Cerebellar cortex (tissue), 1 donor: ENCODE results near the gene RXFP1.
A peak's percentile ranks its signal among the peaks of the same experiment; 100 is the strongest.

ENCODE experiments used
- DNase-seq: peaks from one replicate; pipeline ENCODE4 v3.0.0-alpha.2; 2015; ENCODE audit warnings: low spot score

Gene RXFP1

DNA sequence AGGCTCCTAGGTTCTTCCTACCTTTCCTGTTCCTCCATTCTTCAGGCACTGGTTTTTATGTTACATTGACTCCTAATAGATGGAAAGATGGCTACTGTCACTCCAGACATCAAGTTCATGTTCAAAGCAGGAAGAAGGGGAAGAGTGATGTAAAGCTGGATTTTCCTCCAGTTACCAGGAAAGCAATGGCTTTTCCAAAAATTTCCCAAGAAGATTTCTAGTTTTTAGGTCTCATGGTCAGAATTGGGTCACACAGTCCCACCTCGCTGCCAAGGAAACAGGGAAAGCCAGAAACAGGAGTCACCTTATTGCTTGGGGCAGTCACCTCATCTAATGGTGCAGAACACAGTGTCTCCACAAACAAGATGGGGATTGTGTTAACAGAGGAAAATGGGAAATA is 21.5 kb downstream of the RXFP1 start:
- DNase-seq, result no peak

DNA sequence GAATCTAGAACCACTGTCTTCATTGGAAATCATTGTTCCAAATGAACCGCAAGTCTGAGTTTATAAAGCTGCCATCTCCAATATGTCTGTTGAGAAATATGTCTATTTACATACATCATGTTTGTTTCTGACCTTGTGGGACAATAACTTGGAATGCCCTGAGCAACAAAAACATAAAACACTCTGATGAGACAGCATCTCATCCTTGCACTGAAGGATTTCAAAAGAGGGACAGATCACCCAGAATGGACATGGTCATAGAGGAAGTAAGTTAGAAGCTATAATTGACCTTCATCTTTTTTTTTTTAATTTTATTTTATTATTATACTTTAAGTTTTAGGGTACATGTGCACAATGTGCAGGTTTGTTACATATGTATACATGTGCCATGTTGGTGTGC is 22.5 kb downstream of the RXFP1 start:
- no peak for DNase-seq

DNA sequence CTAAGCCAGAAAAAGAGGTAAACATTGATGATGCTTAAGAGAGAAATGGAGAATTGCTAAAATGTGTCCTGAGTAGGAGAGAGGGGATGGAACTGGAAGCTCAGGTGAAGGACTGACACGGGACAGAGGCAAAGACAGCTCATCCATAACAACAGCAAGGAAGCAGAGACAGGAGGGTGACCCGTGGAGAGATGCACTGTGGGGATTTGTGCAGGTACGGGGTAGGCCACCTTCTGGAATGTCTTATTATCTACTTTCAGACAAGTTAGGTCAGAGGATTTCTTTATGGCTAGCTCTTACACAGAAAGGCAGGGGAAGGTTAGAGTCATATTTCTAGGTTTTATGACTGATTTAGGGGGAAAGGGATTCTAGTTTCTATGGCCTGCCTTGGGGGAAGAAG is 31.7 kb downstream of the RXFP1 start:
- DNase-seq, result no peak

DNA sequence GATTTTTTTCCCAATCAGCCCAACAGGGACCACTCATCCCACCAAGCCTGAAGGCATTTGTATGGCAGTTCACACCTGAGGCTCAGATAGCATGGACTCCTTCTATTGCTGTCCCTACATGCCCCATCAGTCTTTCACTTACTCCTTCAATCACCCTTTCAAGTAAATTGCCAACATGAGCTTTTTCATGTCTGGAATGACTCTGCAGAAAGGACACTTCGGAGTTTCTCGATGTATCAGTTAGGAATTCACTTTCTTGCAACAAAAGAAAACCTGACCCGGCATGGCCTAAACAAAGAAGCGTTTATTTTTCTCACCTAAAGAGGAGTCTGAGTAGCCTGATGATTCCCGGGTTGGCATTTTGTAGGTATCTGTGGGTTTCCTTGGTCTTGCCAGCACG is 38.6 kb downstream of the RXFP1 start:
- DNase-seq, result no peak

DNA sequence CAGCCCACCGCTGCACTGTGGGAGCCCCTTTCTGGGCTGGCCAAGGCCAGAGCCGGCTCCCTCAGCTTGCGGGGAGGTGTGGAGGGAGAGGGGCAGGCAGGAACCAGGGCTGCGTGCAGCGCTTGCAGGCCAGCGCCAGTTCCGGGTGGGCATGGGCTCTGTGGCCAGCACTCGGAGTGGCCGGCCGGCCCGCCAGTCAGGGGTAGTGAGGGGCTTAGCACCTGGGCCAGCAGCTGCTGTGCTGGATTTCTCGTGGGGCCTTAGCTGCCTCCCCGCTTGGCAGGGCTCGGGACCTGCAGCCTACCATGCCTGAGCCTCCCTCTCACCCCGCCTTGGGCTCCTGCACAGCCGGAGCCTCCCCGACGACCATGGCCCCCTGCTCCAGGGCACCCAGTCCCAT is 45.2 kb downstream of the RXFP1 start:
- no peak for DNase-seq

DNA sequence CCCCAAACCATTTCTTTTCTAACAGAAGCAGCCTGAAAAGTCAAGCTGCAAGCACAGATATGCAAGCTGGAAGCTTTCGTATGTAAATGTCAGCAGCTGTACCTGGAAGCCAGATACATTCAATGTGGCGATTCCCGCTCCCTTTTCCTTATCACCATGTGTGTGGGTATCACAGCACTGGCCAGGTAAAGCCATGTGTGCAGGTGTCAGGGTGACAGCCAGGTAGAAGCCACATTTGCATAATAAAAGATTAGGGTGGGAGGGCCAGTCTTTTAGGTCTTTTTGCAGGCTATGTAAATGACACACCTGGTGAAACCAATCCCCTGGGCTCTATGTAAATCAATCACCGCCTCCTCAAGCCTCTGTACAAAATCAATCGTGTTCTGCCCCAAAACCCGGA is 50.1 kb downstream of the RXFP1 start:
- no peak for DNase-seq

DNA sequence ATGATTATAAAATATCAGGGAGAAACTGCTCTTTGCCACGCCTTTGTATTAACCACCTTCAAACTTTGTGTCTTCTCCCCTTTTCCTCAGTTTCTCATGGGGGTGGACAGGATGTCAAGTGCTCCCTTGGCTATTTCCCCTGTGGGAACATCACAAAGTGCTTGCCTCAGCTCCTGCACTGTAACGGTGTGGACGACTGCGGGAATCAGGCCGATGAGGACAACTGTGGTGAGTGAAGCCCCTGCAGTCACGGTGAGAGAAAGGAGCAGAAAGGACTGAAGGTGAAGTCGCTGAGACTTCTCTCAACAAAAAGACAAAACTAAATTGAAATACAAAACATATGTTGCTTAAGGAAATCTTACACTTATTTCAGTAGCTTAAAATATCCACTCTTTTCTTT is 50.9 kb downstream of the RXFP1 start:
- no peak for DNase-seq

DNA sequence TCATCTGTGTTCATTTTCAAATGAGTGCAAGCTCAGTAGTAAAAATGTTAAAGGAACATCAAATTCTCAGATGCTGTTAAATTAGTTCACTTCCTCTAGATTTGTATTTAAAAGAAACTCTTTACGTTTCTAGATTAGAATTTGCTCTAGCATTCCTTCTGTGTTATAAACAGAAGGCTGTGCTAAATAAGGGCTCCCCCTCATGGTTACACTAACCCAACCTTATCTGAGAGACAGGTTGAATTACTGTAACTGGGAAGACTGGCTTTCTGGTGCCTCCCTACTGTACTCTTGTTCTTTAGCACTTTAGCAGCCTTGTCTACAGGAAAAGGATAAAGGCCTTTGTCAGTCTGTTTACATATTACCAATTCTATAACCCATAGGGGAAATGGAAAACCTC is 56.8 kb downstream of the RXFP1 start:
- peak; percentile 16 for DNase-seq

DNA sequence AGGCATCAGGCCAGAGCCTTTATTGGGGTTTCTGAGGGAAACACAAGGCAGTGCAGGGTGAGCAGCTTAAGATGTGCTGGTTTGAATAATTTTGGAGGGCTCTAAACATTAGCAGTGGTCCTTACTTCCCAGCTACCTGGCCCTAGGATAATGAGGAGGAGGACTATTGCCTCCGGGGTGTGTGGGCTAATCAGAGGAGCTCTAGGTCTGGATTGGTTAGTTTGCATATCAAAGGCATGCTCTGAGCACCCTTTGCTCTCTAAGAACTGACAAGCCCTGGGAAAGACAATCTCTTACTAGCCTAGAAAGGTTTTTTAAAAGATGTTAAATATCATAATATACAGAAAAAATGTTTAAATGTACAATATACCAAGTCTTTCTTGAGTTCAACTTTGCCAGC is 58.4 kb downstream of the RXFP1 start:
- no peak for DNase-seq

DNA sequence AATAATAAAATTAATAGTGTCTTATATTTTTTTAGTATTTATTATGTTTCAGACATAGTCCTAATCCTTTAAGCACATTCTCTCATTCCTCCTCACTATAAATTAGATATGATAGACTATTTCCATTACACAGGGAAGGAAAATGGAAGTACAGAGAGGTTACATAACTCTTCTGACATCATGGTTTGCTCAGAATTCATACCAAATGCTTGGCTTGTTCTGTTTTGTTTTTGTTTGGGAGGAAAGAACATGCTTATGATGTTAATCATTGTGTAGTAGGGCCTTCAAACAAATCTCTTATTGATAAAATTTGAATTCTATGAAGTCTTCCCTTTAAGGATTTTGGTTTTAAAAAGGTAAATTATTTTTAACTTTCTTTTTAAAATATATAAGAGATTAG is 59.5 kb downstream of the RXFP1 start:
- DNase-seq, result no peak

DNA sequence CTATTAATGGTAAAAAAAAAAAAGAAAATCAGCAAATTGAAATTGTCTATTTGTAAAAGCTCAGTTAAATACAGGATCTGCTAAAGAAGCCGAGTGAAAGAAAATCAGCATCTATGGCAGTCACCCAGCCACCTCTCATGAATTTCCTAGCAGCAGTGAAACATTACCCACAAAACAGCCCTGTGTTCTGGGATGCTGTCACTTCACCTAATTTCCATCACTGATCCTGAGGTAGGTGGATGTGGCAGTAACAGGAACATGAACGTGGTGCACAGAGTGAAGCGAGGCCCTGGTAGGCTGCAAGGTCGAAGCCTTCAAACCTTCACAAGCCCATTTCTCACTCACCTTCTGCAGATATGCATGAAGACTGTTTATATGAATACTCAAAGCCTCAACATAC is 65.2 kb downstream of the RXFP1 start:
- no peak for DNase-seq

DNA sequence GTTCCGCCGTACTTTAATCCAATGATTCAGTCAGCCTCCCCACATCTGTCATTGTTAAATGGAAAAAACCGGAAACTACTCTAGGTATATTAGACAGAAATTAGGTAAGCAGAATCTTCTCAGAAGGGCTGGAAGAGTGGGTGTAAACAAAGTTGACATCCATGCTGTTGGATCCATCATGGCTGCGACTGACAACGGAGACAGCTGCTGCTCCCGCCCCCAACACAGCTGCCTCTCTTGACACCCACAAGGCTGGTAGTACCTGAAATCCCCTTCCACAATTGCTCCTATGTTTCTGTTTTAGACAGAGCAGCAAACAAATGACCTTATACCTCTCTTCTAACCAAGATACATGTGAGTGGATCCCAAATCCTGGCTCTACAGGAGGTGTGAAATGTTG is 66.6 kb downstream of the RXFP1 start:
- no peak for DNase-seq

DNA sequence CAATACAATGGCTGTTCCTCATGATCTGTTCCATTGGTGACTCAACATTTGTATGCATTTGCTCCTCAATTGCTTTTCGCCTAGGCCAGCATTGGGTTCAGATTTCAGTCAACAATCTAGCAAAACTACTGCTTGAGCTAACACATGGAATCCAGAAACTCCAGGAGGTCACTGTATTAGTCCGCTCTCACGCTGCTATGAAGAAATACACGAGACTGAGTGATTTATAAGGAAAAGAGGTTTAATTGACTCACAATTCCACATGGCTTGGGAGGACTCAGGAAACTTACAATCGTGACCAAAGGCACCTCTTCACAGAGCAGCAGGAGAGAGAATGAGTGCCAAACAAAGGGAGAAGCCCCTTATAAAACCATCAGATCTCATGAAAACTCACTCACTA is 67.1 kb downstream of the RXFP1 start:
- DNase-seq, result no peak

DNA sequence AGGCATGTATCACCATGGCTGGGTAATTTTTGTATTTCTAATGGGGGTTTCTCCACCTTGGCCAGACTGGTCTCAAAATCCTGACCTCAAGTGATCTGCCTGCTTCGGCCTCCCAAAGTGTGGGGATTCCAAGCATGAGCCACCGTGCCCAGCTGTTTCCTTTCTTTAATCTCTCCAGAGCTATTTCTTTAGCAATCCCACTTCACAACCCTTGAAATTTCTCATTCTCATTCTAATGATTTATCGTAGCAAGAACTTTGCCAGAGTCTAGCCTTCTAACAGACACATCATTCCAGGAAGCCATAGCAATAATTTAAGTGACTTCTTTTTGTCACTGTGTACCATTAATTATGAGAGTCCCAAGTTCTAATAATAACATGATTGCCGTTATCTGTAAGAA is 68.6 kb downstream of the RXFP1 start:
- DNase-seq, result no peak

DNA sequence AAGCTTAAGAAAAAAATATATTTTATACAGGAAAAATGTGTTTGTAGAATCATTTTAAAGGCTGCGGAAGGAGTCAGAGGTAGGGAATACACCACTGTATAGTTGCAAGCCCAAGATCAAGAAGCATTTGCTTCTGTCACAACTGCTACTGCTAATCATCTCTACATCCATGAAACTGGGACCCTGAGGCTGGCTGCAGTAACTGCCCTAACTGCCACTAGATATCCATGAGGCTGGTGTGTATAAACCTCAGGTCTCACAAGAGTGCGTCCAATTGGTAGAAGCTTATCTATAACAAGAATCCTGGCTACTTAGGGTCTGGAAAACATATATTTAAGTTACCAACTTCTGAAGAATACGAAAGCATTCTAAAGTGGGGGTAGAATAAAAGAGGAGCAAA is 69.1 kb downstream of the RXFP1 start:
- DNase-seq, result no peak

DNA sequence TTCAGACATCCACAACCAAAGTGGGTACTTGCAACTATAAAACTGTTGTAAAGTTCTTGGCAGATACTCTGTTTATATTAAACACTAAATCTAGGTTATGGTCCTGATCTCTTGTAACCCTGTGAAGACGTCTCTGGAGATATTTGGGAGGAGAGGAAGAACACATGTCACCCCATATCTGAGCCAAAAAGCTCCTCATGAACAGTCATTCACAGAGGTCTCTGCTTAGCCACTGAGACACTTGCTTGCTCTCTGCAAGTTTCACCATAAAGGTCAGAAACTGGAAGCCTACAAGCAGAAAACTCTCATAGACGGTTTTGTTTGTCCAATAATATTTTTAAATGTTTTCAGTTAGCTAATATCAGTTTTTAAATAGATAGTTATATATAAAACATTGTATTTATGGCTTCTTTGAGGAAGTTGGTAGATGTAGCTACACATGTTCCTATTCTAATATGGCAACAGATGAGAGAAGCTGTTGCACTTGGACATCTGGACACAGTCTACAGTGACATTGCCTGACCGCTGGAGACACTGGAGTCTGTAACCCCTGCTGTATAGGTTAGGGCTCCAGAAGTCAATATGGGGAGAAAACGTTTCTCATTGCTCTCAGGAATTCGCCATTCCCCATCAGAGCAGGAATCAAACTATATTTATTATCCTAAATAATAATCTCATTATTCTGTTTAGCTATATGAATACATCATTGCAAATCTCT is 76.4 kb downstream of the RXFP1 start:
- no peak for DNase-seq

DNA sequence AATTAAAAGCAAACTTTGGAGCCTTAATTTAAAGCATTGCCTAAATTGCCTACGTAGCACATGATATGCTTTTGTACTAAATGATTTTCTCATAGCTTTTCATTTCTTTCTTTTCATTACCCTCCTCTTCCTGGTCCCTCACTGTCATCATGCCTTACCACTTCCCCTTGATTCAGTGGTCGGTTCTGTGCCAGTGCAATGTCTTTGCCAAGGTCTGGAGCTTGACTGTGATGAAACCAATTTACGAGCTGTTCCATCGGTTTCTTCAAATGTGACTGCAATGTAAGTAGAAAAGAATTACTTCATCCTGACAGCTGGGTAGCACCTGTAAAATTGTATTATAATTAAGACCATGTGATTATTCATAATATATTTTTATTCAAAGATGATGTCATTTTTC is 77.5 kb downstream of the RXFP1 start:
- no peak for DNase-seq

DNA sequence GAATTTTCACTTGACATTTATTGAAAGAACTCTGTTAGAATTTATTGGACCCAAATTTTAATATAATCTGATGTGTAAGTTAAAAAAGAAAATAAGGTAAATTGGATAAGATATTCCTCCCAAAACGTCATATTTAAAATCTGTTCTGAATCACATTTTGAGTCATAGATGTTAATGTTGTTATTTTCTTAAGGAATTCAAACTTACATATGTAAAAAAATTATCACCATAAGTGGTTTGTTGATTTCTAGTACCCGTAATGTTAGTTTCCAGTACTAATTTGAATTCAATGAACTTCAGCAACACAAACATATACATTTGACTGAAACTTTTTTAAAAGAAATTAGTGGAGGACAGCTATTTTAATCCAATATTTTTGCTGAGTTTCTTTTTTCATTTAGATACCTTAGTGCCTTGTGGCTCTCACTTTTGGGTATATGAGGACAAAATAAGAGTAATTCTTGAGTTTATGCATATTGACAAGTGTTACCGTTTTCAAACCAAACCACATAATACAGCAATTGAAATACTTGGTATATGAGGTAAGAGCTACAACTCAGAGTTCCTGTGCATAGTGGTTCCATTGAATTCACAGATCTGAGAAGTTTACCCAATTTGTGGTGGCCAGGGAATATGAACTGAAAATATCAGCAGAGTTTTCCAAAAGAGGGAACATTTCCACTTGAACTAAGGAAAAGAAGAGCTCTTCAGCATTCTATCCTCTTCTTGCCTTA is 78.2 kb downstream of the RXFP1 start:
- no peak for DNase-seq

DNA sequence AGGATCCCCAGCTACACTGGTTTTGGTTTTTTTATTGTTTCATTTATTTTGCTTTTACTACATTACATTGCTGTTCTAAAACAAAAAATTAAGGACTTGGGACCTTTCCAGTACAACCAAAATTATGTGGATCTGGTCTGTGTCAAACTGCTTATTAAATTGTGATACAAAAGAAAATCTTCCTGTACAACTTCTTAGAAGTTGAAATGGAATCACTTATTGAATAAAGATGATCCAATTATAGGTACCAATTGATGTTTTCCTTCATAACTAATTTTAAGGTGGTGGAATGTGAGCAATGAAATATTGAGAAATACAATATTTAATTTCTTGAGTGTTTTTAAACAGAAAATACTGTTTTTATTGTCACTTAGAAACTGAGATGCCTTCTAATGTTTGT is 82.7 kb downstream of the RXFP1 start:
- DNase-seq, result no peak

DNA sequence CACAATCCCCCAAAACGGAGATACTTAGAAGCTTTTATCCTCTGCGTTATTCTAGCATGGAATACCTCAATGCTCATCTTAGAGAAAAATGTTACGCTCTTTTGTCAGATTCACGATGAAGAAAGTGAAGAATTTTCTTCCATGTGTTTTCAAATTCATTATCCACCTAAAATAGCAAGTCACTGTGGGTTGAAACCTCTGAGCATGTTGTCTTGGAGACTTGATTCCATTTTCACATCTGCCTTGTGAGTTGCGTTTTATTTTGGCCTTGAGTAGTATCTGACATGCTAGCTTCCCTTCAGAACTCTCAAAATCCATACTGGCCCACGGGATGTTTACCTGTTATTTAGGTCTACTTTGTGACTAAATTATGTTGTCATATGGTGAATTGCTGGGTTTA is 83.7 kb downstream of the RXFP1 start:
- DNase-seq, result no peak

DNA sequence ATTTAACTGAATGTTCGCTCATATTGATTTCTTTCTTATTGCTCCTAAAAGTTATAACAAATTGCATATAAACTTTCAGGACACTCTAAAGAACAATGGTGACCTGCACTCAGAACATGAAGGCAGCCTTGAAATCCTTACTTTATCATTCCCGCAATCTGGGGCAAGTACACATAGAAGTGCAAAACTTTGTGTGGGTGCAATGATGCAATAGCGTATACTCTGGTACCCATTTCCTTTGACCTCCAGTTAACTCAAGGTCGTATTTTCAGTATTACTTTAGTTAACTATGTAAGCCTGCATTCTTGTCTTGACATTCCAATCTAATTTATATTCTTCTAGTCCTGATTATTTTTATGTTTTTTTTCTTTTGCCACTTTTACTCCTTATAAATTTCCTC is 85.3 kb downstream of the RXFP1 start:
- no peak for DNase-seq

DNA sequence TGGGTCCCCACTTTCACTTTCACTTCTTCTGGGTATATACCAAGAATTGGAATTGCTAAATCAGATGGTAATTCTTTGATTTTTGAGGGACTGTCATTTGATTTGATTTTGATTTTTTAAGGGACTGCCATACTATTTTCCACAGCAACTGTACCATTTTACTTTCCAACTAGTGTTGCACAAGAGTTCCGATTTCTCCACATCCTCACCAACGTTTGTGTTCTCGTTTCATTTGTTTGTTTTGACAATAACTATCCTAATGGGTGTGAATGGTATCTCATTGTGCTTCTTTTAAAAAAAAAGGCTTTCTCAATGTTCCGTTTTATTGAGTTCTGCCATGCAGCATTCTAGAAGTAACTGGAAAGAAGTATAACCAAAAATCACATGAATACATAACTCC is 87.4 kb downstream of the RXFP1 start:
- DNase-seq, result no peak

DNA sequence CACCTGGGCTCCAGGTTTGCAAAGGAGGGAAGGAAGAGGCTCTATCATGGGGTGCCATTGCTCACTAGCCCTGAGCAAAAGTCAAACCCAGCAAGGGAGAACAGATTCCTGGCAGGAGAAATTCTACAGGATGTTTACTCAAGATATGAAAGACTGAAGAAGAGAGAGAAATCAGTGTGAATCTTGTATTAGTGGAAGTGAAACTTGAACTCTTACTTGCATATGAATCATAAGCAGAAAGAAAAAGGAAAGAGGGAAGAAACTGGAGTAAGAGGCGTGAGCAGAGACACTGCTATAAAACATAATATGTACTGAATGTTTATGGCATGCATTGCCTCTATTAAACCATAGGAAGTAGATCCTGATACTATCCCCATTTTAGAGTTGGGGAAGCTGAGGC is 89.1 kb downstream of the RXFP1 start:
- no peak for DNase-seq

DNA sequence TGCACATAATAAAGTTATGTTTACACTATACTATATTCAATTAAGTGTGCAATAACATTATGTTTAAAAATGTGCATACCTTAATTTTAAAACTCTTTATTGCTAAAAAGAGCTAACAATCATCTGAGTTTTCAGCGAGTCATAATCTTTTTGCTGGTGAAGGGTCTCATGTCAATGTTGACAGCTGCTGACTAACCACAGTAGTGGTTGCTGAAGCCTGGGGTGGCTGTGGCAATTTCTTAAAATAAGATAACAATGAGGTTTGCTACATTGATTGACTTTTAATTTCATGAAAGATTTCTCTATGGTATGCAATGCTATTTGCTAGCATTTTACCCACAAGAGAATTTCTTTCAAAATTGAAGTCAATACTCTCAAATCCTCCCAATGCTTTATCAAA is 91.4 kb downstream of the RXFP1 start:
- no peak for DNase-seq
